Mesenchymal stem cell (in vitro differentiated cells and primary cell): ENCODE measurements around the gene CFAP298. TPM values are rescaled to one million over a fixed set of nuclear protein-coding genes. Genes with fewer than 3 reads are reported as not detected.

Experiments
- DNase-seq: peaks from one replicate; pipeline ENCODE4 v3.0.0-alpha.2; 2013
- H2AFZ ChIP-seq: one replicate; pipeline ENCODE4 v1.6.1; 2013; ENCODE audit warnings: low read depth, mild to moderate bottlenecking, control low read depth, inconsistent platforms, low read length, moderate library complexity
- H2AK5ac ChIP-seq: 2 replicates; pipeline ENCODE4 v1.6.1; 2013; ENCODE audit warnings: low read length, moderate library complexity, mild to moderate bottlenecking, inconsistent platforms; ENCODE audit not compliant: severe bottlenecking
- H2BK120ac ChIP-seq: one replicate; pipeline ENCODE4 v1.6.1; 2013; ENCODE audit warnings: low read depth, mild to moderate bottlenecking, inconsistent platforms, low read length, moderate library complexity
- H2BK12ac ChIP-seq, 2 experiments: one replicate each; pipeline ENCODE4 v1.6.1; 2013; ENCODE audit warnings: inconsistent platforms in 2 of 2, low read length in 2 of 2, mild to moderate bottlenecking in 2 of 2, moderate library complexity in 2 of 2, control low read depth in 1 of 2
- H2BK15ac ChIP-seq: one replicate; pipeline ENCODE4 v1.6.1; 2013; ENCODE audit warnings: mild to moderate bottlenecking, low read depth, inconsistent platforms; ENCODE audit not compliant: poor library complexity, severe bottlenecking
- H2BK5ac ChIP-seq: 2 replicates; pipeline ENCODE4 v1.6.1; 2013; ENCODE audit warnings: low read depth, mild to moderate bottlenecking, low read length, control low read depth, inconsistent platforms; ENCODE audit not compliant: poor library complexity, severe bottlenecking
- H3K14ac ChIP-seq, 2 experiments: one replicate each; pipeline ENCODE4 v1.6.1; 2013; ENCODE audit warnings: inconsistent platforms in 2 of 2, low read length in 2 of 2, control low read depth in 1 of 2, mild to moderate bottlenecking in 1 of 2, moderate library complexity in 1 of 2
- H3K18ac ChIP-seq, 2 experiments: one replicate each; pipeline ENCODE4 v1.6.1; 2013; ENCODE audit warnings: inconsistent platforms in 2 of 2, low read length in 2 of 2, control low read depth in 1 of 2, low read depth in 1 of 2, mild to moderate bottlenecking in 1 of 2
- H3K23ac ChIP-seq, 2 experiments: one replicate each; pipeline ENCODE4 v1.6.1; 2013; ENCODE audit warnings: inconsistent platforms in 2 of 2, low read length in 2 of 2, mild to moderate bottlenecking in 2 of 2, moderate library complexity in 2 of 2, control low read depth in 1 of 2
- H3K27ac ChIP-seq: 2 replicates; pipeline ENCODE4 v1.5.1; 2013; ENCODE audit warnings: mild to moderate bottlenecking, moderate library complexity, low read length, control low read depth, inconsistent platforms; ENCODE audit not compliant: poor library complexity, severe bottlenecking
- H3K27me3 ChIP-seq, 2 experiments: 2 replicates each; pipeline versions ENCODE4 v1.6.1 to v1.7.0; 2013; ENCODE audit warnings: low read length in 2 of 2, mild to moderate bottlenecking in 2 of 2, moderate library complexity in 2 of 2, control low read depth in 1 of 2, inconsistent platforms in 1 of 2; ENCODE audit not compliant: control insufficient read depth in 1 of 2, insufficient read depth in 1 of 2
- H3K36me3 ChIP-seq, 2 experiments: 2 replicates each; pipeline versions ENCODE4 v1.6.1 to v1.7.0; 2013; ENCODE audit warnings: low read length in 2 of 2, control low read depth in 1 of 2, inconsistent platforms in 1 of 2, low read depth in 1 of 2, mild to moderate bottlenecking in 1 of 2; ENCODE audit not compliant: insufficient read depth in 2 of 2, control insufficient read depth in 1 of 2
- H3K4ac ChIP-seq, 2 experiments: one replicate each; pipeline ENCODE4 v1.6.1; 2013; ENCODE audit warnings: inconsistent platforms in 2 of 2, low read length in 2 of 2, mild to moderate bottlenecking in 2 of 2, moderate library complexity in 2 of 2, control low read depth in 1 of 2, low read depth in 1 of 2
- H3K4me1 ChIP-seq: 2 replicates; pipeline ENCODE4 v1.6.1; 2013; ENCODE audit warnings: low read depth, low read length, control low read depth; ENCODE audit not compliant: control insufficient read depth, insufficient read depth
- H3K4me2 ChIP-seq: 2 replicates; pipeline ENCODE4 v1.6.1; 2013; ENCODE audit warnings: low read length, mild to moderate bottlenecking, inconsistent platforms; ENCODE audit not compliant: poor library complexity, severe bottlenecking
- H3K4me3 ChIP-seq, 2 experiments: 2 replicates each; pipeline versions ENCODE4 v1.5.1 to v1.7.0; 2013; ENCODE audit warnings: low read length in 2 of 2, mild to moderate bottlenecking in 2 of 2, control low read depth in 1 of 2, low read depth in 1 of 2; ENCODE audit not compliant: insufficient read depth in 1 of 2
- H3K79me1 ChIP-seq: replicated peaks from 2 replicates; pipeline ENCODE4 v1.6.1; 2013; ENCODE audit warnings: mild to moderate bottlenecking, control low read depth, low read length, inconsistent platforms; ENCODE audit not compliant: poor library complexity, severe bottlenecking
- H3K9ac ChIP-seq: 2 replicates; pipeline ENCODE4 v1.7.0; 2013; ENCODE audit warnings: mild to moderate bottlenecking, low read length, moderate library complexity
- H3K9me3 ChIP-seq: 2 replicates; pipeline ENCODE4 v1.7.0; 2013; ENCODE audit warnings: mild to moderate bottlenecking, low read length; ENCODE audit not compliant: control insufficient read depth
- H4K8ac ChIP-seq: one replicate; pipeline ENCODE4 v1.6.1; 2013; ENCODE audit warnings: inconsistent platforms, mild to moderate bottlenecking, low read length, moderate library complexity
- H4K91ac ChIP-seq: one replicate; pipeline ENCODE4 v1.6.1; 2013; ENCODE audit warnings: mild to moderate bottlenecking, low read length, inconsistent platforms
- WGBS: methylation state at CpG from one replicate; pipeline ENCODE4 v1.1.7; 2013; ENCODE audit warnings: mixed read lengths; 5-methylcytosine and 5-hydroxymethylcytosine counted together
- small RNA-seq: library from polyadenylated mRNA; stranded (forward); fragments of <200 nt; extraction: miRNeasy Mini kit (QIAGEN cat#:217004); gene quantifications from one replicate; pipeline ENCODE3, GENCODE V24; 2013; ENCODE audit warnings: low read depth

Gene CFAP298

DNA sequence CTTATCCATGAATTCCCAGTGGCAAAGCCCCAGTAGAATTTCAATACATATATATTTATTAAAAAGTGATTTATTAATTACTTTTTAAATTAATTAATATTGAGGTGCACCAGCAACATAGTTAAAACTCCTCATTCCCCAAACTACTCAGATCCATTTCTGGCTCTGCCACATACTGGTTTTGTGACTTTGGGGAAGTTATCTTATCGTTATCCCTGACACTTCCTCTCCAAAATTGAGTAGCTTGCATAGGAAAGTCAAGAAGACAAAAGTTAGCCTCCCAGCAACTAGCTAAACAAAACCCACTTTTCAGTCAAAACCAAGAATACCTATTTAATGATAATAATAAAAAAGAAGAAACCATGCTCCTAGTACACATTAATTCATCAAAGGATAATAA, 62.7 kb downstream of the CFAP298 start:
- H3K9ac ChIP-seq = no peak overlapping the region
- H3K4ac ChIP-seq = no peak overlapping the region
- no peak overlapping the region for H3K4me2 ChIP-seq
- H3K27ac ChIP-seq = no peak overlapping the region
- 30% methylated on average over 1 of the region's 1 CpG for WGBS
- no peak overlapping the region for H3K23ac ChIP-seq
- no peak overlapping the region for H3K18ac ChIP-seq
- H3K4me1 ChIP-seq = no peaks in the 10 kb centered on the region
- no peaks in the 10 kb centered on the region for H3K9me3 ChIP-seq
- H2BK12ac ChIP-seq = no peak overlapping the region
- no peak overlapping the region for H4K8ac ChIP-seq
- H4K91ac ChIP-seq = no peak overlapping the region
- H2BK120ac ChIP-seq = no peak overlapping the region
- H2AFZ ChIP-seq = no peak overlapping the region
- DNase-seq = no peak
- no peak overlapping the region for H2BK15ac ChIP-seq
- no peak overlapping the region for H3K4me3 ChIP-seq
- no peaks in the 10 kb centered on the region for H3K79me1 ChIP-seq
- no peak overlapping the region for H2AK5ac ChIP-seq
- no peaks in the 10 kb centered on the region for H3K36me3 ChIP-seq
- H2BK5ac ChIP-seq = no peak overlapping the region
- no peak overlapping the region for H3K14ac ChIP-seq
- peaks cover 0 to 16% of the 10 kb centered on the region in 2 experiments for H3K27me3 ChIP-seq

Small RNA genes lying within 50 kb of the gene (small RNA-seq; reads per million reads assigned to genes)
- not detected for gene RNA5SP490
